Measurements from ENCODE around the gene SRPRA.

The SRPRA gene

GRCh38 chr11:126229858-126230540 is 38.7 kb downstream of the SRPRA start:
- no peak for DNase-seq (ENCODE audit: low read depth in 3 of 3)

DNA sequence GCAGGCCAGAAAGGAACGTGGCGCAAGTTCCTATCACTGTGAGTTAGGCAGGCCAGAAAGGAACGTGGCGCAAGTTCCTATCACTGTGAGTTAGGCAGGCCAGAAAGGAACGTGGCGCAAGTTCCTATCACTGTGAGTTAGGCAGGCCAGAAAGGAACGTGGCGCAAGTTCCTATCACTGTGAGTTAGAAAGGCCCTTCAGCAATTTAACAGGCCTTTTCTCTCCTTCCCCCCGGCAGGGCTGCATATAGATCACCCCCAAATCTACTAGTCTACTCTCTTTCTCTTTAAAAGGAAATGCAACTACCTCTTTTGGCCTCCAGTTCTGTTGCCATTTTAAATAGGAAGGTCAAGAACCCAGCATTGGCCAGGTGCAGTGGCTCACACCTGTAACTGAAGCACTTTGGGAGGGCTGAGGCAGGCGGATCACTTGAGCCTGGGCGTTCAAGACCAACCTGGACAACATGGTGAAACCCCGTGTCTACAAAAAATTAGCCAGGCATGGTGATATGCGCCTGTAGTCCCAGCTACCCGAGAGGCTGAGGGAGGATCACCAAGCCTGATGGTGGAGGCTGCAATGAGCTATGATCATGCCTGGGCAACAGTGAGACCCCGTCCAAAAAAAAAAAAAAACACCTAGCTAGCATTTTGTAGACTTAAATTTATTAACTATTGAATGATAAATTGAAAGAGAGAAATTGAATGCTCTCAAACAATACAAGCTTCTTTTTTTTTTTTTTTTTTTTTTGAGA is 42.2 kb downstream of the SRPRA start:
- DNase-seq (ENCODE audit: low read depth in 3 of 3) = no peak

- no peak for DNase-seq (ENCODE audit: low read depth in 3 of 3)
Observed at GRCh38 chr11:126225295-126225665, 43.4 kb downstream of the SRPRA start.

DNA sequence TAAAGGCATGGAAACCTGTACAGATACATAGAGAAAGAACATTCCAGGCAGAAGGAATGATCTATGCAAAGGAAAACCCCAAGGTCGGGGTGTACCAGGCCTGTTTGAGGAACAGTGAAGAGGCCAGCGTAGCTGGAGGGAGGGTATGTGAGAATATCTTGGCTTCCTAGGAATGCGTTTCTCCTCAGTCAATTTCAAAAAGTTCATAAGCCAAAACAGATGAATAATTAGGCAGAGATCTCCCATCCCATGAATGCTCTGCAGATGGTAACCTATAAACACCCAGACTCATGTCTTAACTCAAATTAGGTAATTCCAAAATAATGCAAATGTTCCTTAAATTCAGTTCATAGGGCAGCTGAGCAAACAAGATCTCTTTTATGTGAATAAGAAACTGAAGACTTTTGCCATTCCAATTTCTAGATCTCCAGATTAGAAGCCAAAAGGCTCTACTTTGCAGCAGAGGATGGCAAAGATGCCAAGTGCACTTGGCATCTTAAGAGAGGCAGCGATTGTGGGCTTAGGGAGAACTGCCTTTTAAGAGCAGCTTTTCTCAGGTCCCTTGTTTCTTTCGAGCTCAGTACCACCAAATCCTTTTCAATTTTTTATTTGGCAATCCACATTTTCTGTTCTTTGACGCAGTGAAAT is 43.9 kb downstream of the SRPRA start:
- no peak for DNase-seq (ENCODE audit: low read depth in 3 of 3)

- no peak for DNase-seq (ENCODE audit: low read depth in 3 of 3)
Observed at GRCh38 chr11:126219547-126219946, 49.1 kb downstream of the SRPRA start.

- DNase-seq (ENCODE audit: low read depth in 3 of 3) = no peak
Observed at GRCh38 chr11:126217491-126217890, 51.2 kb downstream of the SRPRA start.

GRCh38 chr11:126216526-126217305 is 52.0 kb downstream of the SRPRA start:
- DNase-seq (ENCODE audit: low read depth in 3 of 3) = no peak

DNA sequence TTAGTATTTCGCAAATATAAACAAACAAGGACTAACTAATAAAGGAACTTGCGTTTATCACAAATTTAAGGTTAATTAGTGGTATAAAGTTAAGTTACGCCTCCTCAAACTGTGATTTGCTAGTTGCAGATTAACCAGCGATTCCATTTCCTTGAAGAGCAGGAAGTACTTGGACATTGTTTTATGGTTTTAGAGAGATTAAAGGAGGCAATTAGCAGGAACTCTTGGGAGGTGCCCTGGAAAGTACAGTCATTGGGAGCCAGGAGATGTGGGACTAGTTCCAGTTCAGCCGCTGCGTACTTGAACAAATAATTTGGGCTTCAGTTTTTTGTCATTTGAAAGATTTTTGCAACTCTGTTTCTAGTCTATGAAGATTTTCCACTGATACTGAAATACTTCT is 53.9 kb downstream of the SRPRA start:
- no peak for DNase-seq (ENCODE audit: low read depth in 3 of 3)

DNA sequence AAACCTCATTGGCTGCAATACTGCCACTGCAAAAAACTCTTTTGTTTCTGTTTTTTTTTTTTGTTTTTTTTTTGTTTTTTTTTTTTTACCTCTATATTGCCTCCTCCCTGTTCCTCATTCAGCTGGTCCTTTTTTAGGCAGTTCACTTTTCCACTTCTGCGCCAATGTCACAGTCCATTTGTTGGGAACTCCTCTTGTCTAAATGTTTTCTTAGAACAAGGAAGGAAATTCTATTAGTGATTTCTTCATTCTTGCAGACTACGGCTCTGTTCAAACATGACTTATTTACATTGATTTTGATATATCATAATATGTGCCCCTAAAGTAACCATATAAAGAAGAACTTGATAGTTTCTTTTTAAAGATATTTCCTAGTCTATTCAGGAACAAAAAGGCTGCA is 54.3 kb downstream of the SRPRA start:
- no peak for DNase-seq (ENCODE audit: low read depth in 3 of 3)
